ENCODE data around the gene SHROOM3. TPM values are rescaled to one million over a fixed set of nuclear protein-coding genes. Genes with fewer than 3 reads are reported as not detected.

The SHROOM3 gene
- total RNA-seq, 1 donor from 2014 or later: 54.9 TPM

- Mint-ChIP-seq H3K27me3 (no peaks in the 10 kb centered on the region), H3K4me3 (ENCODE audit: low read depth) (no peak overlapping the region), H3K36me3 (ENCODE audit: insufficient read depth) (peaks cover 37% of the 10 kb centered on the region), H3K4me1 (ENCODE audit: low read depth) (peaks cover 6% of the 10 kb centered on the region), H3K27ac (no peak overlapping the region), H3K9me3 (ENCODE audit: low read depth) (peaks cover 7% of the 10 kb centered on the region)
- no peak for DNase-seq (ENCODE audit: low spot score, unreplicated experiment)
- TF ChIP-seq, protein P1, sequence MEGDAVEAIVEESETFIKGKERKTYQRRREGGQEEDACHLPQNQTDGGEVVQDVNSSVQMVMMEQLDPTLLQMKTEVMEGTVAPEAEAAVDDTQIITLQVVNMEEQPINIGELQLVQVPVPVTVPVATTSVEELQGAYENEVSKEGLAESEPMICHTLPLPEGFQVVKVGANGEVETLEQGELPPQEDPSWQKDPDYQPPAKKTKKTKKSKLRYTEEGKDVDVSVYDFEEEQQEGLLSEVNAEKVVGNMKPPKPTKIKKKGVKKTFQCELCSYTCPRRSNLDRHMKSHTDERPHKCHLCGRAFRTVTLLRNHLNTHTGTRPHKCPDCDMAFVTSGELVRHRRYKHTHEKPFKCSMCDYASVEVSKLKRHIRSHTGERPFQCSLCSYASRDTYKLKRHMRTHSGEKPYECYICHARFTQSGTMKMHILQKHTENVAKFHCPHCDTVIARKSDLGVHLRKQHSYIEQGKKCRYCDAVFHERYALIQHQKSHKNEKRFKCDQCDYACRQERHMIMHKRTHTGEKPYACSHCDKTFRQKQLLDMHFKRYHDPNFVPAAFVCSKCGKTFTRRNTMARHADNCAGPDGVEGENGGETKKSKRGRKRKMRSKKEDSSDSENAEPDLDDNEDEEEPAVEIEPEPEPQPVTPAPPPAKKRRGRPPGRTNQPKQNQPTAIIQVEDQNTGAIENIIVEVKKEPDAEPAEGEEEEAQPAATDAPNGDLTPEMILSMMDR (IDR thresholded peaks at IDR 0.05; ENCODE audit: unreplicated experiment): no peak
These were observed 348.8 kb downstream of the SHROOM3 start for GRCh38 chr4:76783836-76784235.

DNA sequence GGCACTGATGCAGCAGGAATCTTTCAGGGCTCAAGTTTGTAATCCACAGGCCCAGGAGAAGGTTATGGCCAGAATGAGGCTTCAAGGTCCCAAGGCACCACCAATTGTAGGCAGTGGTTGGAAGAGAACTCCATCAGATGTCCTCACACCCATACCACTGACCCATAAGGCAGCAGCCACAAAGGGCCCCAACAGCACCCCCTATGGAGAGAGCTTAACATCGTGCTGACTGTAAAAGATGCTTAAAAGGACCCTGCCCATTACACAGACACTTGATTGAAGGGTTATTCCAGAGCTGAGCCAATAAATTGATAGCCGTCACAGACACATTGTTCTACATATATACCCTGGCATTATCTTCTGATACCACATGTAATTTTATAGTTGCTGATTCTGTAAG is 349.2 kb downstream of the SHROOM3 start:
- Mint-ChIP-seq H3K36me3 (ENCODE audit: insufficient read depth) (peaks cover 38% of the 10 kb centered on the region), H3K27me3 (no peaks in the 10 kb centered on the region), H3K27ac (no peak overlapping the region), H3K4me3 (ENCODE audit: low read depth) (no peak overlapping the region), H3K4me1 (ENCODE audit: low read depth) (peaks cover 6% of the 10 kb centered on the region), H3K9me3 (ENCODE audit: low read depth) (peaks cover 11% of the 10 kb centered on the region)
- DNase-seq (ENCODE audit: low spot score, unreplicated experiment): no peak
- TF ChIP-seq, protein P1 (IDR thresholded peaks at IDR 0.05; ENCODE audit: unreplicated experiment): no peak

DNA sequence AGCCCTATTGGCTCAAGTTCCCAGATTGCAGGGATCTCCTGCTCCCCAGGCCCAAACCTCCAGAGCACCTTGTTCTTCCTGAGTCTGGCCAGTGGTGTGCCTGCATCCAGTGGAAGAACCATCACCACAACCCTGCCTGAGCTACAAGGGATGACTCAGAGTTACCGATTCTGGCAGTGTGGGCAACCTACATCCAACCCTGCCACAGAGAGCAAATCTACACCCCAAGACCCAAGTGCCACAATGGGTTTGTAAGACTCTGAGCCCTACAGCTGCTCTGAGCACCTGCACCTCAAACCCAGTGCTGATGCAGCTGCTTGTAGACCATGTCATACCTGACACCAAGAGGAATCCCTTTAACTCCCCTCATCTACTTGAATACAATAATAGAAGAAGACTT is 352.9 kb downstream of the SHROOM3 start:
- Mint-ChIP-seq H3K4me1 (ENCODE audit: low read depth) (no peaks in the 10 kb centered on the region), H3K27ac (no peak overlapping the region)
- TF ChIP-seq, protein P1 (IDR thresholded peaks at IDR 0.05; ENCODE audit: unreplicated experiment): no peak

GRCh38 chr4:76790377-76790776 is 355.3 kb downstream of the SHROOM3 start:
- TF ChIP-seq, protein P1 (IDR thresholded peaks at IDR 0.05; ENCODE audit: unreplicated experiment): no peak
- Mint-ChIP-seq H3K36me3 (ENCODE audit: insufficient read depth) (peaks cover 21% of the 10 kb centered on the region), H3K4me3 (ENCODE audit: low read depth) (no peak overlapping the region), H3K9me3 (ENCODE audit: low read depth) (peaks cover 18% of the 10 kb centered on the region), H3K4me1 (ENCODE audit: low read depth) (no peaks in the 10 kb centered on the region), H3K27me3 (no peaks in the 10 kb centered on the region), H3K27ac (no peak overlapping the region)
- DNase-seq (ENCODE audit: low spot score, unreplicated experiment): no peak

More for the DNA sequence above, 352.9 kb downstream of the SHROOM3 start:
- DNase-seq (ENCODE audit: low spot score, unreplicated experiment): no peak
- peaks cover 18% of the 10 kb centered on the region for H3K9me3 Mint-ChIP-seq (ENCODE audit: low read depth)
- H3K36me3 Mint-ChIP-seq (ENCODE audit: insufficient read depth): peaks cover 24% of the 10 kb centered on the region
- no peaks in the 10 kb centered on the region for H3K27me3 Mint-ChIP-seq
- no peak overlapping the region for H3K4me3 Mint-ChIP-seq (ENCODE audit: low read depth)

GRCh38 chr4:76791479-76791878 is 356.4 kb downstream of the SHROOM3 start:
- Mint-ChIP-seq H3K27ac (no peak overlapping the region), H3K4me1 (ENCODE audit: low read depth) (no peaks in the 10 kb centered on the region), H3K9me3 (ENCODE audit: low read depth) (peaks cover 23% of the 10 kb centered on the region), H3K4me3 (ENCODE audit: low read depth) (no peak overlapping the region), H3K27me3 (no peaks in the 10 kb centered on the region), H3K36me3 (ENCODE audit: insufficient read depth) (peaks cover 15% of the 10 kb centered on the region)
- TF ChIP-seq, protein P1 (IDR thresholded peaks at IDR 0.05; ENCODE audit: unreplicated experiment): no peak
- no peak for DNase-seq (ENCODE audit: low spot score, unreplicated experiment)

Measured in progenitor cell of endocrine pancreas (in vitro differentiated cells).